Measurements from ENCODE around the gene ATP9B.

DNA sequence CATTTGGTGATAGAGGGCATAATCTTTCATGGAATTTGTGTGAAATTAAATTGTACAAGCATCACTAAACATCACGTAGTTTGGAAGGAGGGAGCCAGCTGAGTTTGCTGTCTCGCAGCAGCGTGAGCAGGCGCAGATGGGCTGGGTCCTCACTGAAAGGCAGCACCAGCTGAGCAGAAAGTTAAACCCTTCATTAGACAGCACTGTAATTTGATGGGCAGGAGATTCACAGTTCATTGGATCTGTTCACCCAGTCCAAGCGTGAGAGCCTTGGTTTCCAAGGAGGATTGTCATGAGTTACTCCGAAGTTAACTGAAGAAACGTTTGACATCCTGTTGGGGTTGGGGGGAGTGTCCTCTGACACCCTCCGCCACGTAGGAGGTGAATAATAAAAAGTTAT, 236.7 kb downstream of the ATP9B start:
- TF ChIP-seq, protein P1, sequence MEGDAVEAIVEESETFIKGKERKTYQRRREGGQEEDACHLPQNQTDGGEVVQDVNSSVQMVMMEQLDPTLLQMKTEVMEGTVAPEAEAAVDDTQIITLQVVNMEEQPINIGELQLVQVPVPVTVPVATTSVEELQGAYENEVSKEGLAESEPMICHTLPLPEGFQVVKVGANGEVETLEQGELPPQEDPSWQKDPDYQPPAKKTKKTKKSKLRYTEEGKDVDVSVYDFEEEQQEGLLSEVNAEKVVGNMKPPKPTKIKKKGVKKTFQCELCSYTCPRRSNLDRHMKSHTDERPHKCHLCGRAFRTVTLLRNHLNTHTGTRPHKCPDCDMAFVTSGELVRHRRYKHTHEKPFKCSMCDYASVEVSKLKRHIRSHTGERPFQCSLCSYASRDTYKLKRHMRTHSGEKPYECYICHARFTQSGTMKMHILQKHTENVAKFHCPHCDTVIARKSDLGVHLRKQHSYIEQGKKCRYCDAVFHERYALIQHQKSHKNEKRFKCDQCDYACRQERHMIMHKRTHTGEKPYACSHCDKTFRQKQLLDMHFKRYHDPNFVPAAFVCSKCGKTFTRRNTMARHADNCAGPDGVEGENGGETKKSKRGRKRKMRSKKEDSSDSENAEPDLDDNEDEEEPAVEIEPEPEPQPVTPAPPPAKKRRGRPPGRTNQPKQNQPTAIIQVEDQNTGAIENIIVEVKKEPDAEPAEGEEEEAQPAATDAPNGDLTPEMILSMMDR (tag by site-specific recombination; IDR thresholded peaks at IDR 0.05), result no peak
- TF ChIP-seq, protein P2, sequence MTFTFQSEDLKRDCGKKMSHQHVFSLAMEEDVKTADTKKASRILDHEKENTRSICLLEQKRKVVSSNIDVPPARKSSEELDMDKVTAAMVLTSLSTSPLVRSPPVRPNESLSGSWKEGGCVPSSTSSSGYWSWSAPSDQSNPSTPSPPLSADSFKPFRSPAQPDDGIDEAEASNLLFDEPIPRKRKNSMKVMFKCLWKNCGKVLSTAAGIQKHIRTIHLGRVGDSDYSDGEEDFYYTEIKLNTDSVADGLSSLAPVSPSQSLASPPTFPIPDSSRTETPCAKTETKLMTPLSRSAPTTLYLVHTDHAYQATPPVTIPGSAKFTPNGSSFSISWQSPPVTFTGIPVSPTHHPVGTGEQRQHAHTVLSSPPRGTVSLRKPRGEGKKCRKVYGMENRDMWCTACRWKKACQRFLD (tag by site-specific recombination; IDR thresholded peaks at IDR 0.05), result no peak
- no peak for TF ChIP-seq ZNF335 (tag by site-specific recombination; conservative IDR thresholded peaks at IDR 0.05)

Data from HEK293 (cell line).